A172 (cell line): ENCODE data around the gene HCFC1R1. TPM values are rescaled to one million over a fixed set of nuclear protein-coding genes. Genes with fewer than 3 reads are reported as not detected.
"Not testable (repeated sequence)": the region's sequence is repeated elsewhere in the genome, so short reads cannot be mapped to it uniquely, and the experiment has no call there.

ENCODE experiments used
- DNase-seq: peaks from one replicate; pipeline ENCODE4 v3.0.0-alpha.2; 2015; ENCODE audit warnings: low spot score
- total RNA-seq: library from RNA; depleted of rRNA; stranded (reverse); fragments of >200 nt; shearing (Covaris generic); gene quantifications from 2 replicates; pipeline ENCODE4 v1.2.3, GENCODE V29; 2014

Gene HCFC1R1
- total RNA-seq, 1 experiment from 2014 or later: 71.1 TPM

DNA sequence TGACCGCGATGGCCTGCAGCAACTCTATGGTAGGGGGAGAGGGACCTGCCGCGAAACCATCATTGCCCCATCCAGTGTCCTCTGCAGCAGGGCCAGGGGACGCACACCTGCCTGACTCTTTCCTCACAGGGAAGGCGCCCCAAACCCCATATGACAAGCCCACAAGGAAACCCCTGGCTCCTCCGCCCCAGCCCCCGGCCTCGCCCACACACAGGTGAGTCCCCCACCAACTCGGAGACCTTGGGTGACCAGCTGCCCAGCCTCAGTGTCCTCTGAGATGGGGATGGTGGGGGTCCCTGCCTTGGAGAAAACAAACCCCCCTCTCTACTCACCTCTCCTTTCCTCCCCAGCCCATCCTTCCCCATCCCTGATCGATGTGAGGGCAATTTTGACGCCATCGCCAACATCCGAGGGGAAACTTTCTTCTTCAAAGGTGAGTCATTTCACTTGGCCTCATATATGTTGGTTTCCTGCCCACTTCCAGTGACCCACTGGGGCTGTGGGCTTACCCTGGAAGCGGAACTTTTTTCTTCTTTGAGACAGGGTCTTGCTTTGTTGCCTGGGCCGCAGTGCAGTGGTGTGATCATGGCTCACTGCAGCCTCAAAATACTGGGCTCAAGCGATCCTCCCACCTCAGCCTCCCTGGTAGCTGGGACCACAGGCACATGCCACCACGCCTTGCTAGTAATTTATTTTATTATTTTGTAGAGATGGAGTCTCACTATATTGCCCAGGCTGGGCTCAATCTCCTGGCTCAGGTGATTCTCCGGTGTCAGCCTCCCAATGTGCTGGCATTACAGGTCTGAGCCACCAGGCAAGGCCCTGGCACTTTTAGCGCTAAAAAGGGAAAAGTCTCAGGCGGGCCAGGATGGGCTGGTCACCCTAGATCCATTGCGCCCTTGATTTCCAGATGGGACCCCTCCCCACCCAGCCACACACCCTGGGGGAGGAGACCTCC lies 33.7 kb upstream of the HCFC1R1 start:
- DNase-seq: no peak

DNA sequence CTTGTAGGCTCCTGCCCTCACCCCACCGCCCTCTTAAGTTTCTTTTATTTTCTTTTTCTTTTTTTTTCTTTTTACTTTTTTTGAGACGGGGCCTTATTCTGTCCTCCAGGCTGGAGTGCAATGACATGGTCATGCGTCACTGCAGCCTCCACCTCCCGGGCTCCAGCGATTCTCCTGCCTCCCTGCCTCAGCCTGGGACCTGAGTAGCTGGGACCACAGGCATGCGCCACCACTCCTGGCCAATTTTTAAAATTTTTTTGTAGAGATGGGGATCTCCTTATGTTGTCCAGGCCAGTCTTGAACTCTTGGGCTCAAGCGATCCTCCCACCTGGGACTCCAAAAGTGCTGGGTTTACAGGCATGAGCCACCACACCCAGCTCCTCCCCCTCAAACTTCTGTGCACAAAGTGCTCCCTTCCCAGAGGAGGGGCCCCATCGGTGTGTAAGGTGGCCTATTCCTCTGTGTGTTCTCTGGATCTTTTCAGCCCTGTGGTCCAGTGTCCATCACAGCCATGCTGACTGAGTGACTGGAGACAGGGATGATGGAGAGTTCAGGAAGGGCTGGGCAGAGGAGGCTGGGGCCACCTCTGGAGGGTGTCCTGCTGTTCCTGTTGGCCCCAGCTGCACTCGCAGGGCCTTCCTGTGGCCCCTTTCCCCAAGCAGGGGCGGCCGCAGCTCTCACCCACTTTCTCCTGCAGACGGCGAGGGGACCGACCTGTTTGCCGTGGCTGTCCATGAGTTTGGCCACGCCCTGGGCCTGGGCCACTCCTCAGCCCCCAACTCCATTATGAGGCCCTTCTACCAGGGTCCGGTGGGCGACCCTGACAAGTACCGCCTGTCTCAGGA lies 32.8 kb upstream of the HCFC1R1 start:
- no peak for DNase-seq

DNA sequence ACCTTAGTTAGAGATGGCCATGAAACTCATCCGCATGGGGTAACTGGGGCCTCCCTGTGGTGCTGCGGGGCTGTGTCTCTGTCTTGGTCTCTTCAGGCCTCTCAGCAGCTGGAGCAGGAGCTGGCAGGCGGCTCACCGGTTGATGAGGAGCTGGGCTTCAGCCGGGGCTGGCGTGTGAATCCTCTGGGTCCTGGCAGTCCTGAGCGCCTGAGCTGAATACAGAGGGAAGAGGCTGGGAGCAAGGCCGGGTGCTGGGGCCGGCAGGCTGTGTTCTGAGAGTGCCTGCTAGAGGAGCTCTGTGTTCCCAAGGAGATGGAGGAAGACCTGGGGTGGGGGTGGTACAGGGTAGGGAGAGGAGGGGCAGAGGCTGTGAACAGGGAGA lies 32.0 kb upstream of the HCFC1R1 start:
- DNase-seq: not testable (repeated sequence)

DNA sequence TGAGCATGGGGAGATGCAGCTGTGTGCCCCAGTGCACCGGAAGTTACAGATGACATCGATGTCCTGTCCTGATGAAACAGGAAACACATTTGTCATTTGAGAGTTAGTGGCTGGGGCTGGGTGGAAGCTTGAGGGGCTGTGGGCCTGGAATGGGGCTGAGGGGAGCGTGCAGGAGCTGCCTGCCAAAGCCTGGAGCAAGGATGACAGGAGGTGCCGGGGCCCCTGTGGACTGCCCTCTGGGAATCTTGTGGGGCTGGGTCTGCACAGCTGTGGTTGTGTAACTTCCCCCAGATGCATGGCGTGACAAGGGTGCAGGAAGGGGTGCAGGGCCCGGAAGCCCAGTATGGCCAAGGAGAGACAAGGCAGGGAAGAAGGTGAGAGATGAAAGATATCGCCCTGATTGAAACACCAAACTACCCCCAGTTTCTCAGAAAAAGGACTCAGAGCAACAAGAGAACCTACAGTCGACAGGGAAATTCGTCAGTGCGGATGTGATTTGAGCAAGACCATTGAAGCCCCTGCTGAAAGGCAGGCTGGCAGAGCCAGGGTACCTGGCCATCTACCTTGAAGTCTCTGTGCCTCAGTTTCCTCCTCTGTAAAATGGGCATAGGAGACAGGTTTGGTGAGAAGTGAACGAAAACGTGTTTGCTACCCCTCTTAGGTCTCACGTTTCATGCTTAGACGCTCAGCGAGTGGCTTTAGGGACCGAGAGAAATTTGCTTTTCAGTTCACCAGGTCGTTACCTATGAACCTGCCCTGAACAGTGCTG lies 31.4 kb upstream of the HCFC1R1 start:
- no peak for DNase-seq

DNA sequence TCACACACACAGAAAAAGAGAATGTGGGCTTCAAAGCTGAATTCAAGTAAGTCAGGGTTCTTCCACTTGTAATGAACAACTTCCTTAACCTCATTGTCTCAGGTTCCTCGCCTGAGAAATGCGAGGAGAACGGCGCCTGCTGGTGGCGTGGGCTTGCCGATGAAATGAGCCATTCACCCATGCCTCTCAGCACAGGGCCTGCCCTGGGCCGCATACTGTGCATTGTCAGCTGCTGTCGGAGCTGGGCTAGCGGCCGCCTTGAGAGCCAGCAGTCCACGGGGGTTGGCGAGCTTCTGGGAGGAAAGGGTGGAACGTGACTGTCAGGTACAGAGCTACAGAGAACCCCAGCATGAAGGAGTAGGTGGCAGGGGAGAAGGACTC lies 29.6 kb upstream of the HCFC1R1 start:
- not testable (repeated sequence) for DNase-seq

DNA sequence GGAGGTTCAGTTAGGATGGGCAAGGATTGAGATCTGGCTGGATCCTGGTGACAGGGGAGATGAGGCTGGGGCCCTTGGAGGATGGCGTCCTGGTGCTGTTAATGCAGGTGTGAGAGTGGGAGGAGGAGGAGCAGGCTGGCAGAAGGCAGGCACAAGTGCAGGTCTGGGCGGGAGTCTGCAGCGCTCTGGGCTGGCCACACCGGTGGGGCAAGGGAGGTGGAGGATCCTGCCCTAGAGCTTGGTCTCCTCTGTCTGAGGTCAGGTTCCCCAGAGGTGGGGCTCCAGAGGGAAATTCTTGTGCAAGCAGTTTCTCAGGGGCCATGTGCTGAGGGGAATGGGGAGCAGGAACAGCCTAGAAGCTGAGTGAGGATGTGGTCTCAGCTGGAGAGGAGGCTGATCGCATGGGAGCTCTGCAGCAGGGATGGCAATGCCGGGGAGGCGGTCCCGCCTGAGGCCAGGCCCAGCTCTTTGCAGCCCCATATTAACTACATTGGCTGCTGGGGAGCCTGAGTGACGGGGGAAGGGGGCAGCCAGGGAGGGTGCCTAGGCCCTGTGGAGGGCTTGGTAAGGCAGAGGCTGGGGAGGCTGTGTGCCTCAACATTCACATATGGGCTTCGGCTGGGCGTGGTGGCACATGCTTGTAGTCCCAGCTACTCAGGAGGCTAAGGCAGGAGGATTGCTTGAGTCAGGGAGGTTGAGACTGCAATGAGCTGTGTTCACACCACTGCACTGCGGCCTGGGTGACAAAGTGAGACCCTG lies 29.0 kb upstream of the HCFC1R1 start:
- DNase-seq: not testable (repeated sequence)

DNA sequence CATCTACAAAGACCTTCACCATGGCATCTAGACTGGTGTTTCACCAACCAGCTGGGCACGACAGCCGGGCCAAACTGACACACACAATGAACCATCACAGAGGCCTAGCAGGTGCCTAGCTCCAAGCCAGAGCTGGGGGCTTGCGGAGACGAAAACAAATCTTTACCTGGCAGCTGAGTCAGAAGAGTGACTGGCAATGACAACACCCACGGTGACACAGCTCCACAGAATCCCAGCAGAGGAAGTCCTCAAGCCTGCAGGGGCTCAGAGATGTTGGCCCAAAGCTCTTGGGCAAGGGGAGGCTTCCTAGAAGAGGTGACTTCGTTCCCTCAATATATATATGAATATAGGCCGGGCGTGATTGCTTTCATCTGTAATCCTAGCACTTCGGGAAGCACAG lies 27.8 kb upstream of the HCFC1R1 start:
- DNase-seq: no peak

DNA sequence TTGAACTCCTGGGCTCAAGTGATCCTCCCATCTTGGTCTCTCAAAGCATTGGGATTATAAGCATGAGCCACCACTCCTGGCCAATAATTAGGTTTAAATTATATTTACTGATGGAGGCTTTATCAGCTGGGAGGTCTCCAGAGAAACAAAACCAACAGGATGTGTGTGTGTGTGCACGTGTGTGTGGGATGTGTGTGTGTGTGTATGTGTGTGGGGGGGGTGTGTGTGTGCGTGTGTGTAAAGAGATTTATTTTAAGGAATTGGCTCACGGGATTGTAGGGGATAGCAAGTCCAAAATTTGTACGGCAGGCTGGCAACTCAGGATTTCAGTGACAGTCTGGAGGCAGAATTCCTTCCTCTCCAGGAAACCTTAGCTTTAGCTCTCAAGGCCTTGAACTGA lies 27.3 kb upstream of the HCFC1R1 start:
- DNase-seq: no peak

DNA sequence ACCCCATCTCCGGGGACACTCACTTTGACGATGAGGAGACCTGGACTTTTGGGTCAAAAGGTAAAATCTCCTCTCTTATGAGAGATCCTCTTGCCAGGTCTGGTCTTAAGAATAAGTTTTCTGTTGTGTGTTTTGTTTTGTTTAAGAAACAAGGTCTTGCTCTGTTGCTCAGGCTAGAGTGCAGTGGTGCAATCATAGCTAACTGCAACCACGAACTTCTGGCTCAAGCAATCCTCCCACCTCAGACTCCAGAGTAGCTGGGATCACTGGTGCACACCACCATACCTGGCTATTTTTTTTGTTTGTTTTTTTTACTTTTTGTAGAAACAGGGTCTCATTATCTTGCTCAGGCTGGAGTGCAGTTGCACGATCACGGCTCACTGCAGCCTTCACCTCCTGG lies 26.7 kb upstream of the HCFC1R1 start:
- no peak for DNase-seq

DNA sequence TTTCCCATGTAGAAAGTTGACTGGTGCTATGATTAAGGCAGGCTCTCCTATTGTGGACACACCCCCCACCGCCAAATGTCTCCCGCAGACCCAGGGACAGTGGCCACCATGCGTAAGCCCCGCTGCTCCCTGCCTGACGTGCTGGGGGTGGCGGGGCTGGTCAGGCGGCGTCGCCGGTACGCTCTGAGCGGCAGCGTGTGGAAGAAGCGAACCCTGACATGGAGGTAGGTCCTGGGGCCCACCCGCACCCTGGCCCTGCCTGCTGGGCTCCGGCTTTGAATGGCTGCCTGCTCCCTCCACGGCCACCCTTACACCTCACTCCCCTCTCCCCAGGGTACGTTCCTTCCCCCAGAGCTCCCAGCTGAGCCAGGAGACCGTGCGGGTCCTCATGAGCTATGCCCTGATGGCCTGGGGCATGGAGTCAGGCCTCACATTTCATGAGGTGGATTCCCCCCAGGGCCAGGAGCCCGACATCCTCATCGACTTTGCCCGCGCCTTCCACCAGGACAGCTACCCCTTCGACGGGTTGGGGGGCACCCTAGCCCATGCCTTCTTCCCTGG lies 26.3 kb upstream of the HCFC1R1 start:
- no peak for DNase-seq

DNA sequence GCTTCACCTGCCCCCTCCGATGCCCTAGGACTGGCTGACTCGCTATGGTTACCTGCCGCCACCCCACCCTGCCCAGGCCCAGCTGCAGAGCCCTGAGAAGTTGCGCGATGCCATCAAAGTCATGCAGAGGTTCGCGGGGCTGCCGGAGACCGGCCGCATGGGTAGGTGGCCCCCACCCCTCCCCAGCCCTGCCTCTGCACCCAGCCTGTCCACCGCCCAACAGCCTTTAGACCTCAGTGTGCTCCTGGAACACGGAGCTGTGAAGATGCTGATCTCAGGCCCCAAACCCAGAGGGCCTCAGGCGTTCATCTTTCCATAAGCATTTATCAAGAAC lies 23.6 kb upstream of the HCFC1R1 start:
- DNase-seq: no peak

DNA sequence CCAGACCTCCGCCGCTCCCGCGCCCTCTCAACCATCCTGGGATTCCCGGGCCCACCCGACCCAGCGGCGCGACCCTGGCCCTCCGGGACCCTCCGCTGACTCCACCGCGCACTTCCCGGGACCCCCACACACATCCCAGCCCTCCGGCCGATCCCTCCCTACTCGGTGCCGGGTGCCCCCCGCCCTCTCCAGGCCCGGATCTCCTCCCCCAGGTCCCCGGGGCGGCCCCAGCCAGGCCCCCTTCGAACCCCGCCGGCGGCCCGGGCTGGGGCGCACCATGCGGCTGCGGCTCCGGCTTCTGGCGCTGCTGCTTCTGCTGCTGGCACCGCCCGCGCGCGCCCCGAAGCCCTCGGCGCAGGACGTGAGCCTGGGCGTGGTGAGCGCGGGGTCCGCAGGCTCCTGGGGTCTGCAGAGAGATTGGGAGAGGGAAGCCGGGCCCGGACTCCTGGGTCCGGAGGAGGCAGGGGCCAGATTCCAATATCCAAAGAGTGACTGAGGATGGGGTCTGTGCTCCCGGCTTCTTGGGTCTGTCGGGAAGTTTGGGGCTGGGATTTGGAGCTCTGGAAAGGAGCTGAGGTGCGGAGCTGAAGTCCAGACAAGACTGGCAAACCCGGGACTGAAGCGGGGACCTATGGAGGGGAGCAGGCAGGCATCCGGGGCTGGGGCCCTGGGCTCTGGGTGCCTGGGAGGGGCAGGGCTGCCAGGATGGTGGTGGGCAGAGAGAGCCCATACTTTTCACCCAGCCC lies 23.1 kb upstream of the HCFC1R1 start:
- DNase-seq: no peak

DNA sequence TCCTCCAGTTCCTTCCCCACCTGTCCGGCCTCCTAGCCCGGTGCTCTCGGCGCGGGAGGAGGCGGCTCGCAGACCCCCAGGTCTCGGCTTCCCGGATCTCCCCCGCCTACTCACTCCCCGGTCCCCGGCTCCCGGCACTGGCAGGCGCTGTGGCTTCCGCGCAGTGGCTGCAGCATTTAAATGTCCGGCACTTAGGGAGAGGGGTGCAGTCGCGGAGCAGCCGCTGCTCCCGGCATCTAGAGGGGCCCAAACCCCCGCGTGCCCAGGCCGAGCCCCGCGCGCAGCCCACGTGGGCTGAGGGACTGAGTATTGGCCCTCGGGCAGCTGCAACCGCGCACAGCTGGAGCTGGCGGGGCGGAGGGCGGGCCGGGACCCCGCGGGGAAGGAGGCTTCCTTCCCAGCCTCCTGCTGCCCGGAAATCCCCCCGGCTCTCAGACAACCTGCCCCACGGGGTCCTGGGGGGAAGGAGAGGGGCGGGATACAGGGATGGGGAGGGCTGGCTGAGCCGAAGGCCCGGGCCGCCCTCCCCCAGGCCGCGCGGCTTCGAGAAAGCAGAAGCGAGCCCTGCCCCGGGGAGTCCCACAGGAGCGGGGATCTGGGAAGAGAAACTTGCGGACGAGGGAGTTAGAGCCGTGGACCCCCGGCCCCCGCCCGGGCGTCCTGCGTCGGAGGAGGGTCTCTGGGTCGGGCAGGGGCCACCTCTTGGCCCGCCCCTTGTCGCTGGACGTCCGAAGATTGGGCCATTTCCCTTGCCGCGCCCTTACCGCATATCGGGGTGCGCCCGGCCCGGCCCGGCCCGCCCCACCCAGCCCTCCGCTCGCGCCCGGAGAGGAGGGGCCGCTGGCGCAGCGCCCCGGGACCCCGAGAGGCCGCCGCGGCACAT lies 22.3 kb upstream of the HCFC1R1 start, which contains the start of gene MMP25:
Gene MMP25 (plus strand): TSS at position 804 of the 883 bp plus-strand sequence. CDS start 357 bp downstream, outside the sequence.
- DNase-seq: no peak

DNA sequence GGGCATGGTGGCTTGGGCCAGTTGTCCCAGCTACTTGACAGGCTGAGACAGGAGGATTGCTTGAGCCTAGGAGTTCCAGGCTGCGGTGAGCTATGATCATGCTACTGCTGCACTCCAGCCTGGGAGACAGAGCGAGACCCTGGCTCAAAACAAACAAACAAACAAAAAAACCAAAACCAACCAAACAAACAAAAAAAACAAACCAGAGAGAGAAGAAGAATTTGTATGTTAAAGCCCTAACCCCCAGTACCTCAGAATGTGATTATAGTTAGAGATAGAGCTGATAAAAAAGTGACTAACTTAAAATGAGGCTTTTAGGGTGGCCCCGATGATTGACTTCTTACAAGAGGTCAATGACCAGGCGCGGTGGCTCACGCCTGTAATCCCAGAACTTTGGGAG lies 21.0 kb upstream of the HCFC1R1 start:
- DNase-seq: no peak

DNA sequence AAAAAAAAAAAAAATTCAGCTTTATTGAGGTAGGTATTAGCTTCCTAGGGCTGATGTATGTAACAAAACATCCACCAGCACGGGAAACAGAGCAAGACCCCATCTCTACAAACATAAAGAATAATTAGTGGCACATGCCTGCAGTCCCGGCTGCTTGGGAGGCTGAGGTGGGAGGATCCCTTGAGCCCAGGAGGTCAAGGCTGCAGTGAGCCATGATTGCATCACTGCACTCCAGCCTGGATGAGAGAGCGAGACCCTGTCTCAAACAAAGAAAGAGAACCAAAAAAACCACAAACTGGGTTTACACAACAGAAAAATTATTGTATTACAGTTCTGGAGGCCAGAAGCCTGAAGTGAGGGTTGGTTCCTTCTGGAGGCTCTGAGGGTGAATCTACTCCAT lies 18.6 kb upstream of the HCFC1R1 start:
- DNase-seq: no peak

DNA sequence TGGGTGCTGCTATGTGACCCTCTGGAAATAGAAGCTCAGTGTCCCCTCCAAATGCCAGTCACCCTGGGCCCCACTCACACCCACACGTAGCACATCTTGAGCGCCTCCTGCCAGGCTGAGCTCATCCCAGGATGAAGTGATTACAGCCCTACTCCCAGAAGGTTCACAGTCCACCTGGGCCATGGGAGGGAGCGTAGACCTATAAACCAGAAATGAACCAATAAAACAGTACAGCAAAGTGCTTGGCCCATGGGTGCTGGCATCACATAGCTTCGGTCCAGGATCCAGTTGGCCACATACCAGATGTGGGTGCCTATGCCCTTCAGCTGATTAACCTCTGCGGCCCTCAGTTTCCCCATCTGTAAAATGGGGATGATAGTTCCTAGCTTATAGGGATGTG lies 15.2 kb upstream of the HCFC1R1 start:
- DNase-seq: no peak

DNA sequence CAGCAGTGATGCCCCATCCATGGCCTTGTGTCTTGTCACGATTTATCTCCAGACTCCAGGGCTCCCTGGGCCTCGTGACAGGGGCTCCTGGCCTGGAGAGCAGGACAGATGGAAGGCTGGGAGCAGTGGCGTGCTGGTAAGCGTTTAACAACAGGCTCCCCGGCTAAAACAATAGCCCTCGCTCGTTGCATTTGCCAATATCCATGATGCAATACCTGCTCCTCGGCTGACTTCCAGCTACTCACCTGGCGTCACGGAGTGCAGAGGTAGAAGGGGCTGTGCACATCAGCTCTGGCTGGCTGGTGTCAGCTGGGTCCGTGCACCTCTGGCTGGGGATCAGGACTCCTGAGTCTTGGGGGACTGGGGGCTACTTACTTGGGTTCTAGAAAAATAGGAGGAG lies 14.5 kb upstream of the HCFC1R1 start:
- no peak for DNase-seq

DNA sequence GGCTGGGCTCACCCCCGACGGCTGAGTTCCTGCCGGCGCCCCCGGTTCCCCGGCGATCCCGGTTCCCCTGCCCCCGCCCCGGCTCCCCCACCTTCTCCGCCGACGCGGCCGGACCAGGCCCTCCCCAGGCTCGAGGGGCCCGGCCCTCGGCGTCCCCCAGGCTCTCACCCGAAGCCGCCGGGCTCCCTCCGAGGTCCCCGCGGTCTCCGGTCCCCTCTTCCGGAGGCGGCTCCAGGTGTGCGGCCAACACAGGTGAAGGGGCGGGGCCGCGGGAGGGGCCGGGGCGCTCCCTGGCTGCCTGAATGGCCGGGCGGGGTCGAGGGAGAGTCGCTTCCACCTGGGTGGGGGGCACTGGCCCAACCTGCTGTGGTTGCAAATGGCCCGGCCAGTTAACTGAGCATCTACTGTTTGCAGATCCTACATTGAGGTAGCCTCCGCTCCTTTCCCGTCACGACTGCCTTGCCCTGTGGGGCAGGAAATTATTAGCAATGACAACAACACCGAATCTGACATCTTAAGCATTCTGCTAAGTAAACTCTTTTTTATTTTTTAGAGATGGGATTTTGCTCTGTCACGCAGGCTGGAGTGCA lies 13.1 kb upstream of the HCFC1R1 start, which contains the start of gene BICDL2:
Gene BICDL2 (minus strand): TSS at position 219 of the 590 bp plus-strand sequence. CDS start 1,448 bp downstream, outside the sequence.
- DNase-seq: no peak
